ENCODE measurements around the gene UBE4A.

DNA sequence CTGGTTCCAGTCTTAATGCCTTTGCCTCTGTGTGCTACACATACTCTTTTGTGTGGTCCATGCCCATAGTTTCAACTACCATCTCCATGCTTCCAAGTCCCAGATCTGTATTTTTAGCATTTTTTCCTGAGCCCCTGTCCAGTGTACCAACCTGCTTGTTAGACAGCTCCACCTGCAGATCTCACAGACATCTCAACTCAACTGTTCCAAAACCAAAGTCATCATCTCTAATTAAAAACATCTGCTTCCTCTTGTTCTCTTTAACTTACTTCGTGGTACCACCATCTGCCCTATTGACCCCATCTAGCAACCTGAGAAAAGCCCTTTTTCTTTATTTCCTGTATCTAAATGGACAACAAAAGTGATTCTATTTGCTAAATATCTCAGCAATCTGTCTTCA lies 68.3 kb downstream of the UBE4A start:
- TF ChIP-seq, protein P1, sequence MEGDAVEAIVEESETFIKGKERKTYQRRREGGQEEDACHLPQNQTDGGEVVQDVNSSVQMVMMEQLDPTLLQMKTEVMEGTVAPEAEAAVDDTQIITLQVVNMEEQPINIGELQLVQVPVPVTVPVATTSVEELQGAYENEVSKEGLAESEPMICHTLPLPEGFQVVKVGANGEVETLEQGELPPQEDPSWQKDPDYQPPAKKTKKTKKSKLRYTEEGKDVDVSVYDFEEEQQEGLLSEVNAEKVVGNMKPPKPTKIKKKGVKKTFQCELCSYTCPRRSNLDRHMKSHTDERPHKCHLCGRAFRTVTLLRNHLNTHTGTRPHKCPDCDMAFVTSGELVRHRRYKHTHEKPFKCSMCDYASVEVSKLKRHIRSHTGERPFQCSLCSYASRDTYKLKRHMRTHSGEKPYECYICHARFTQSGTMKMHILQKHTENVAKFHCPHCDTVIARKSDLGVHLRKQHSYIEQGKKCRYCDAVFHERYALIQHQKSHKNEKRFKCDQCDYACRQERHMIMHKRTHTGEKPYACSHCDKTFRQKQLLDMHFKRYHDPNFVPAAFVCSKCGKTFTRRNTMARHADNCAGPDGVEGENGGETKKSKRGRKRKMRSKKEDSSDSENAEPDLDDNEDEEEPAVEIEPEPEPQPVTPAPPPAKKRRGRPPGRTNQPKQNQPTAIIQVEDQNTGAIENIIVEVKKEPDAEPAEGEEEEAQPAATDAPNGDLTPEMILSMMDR (IDR thresholded peaks at IDR 0.05; ENCODE audit: insufficient read depth, low read length, poor library complexity, severe bottlenecking) = no peak
- TF ChIP-seq EZH2phosphoT487 (conservative IDR thresholded peaks at IDR 0.05; ENCODE audit: low read length) = no peak

All from SU-DHL-6 (cell line).